HepG2 (cell line): ENCODE data around the gene AUH. TPM values are rescaled to one million over a fixed set of nuclear protein-coding genes. Genes with fewer than 3 reads are reported as not detected.

Experiments
- AFF4 ChIP-seq: sonication (generic); formaldehyde crosslinking; IDR thresholded peaks from 2 replicates; pipeline ENCODE4 v1.4.0; 2020; ENCODE audit warnings: missing genetic modification reagents
- CHCHD3 ChIP-seq: sonication (generic); formaldehyde crosslinking; IDR thresholded peaks from 2 replicates; pipeline ENCODE4 v1.8.0; 2022; ENCODE audit warnings: mild to moderate bottlenecking, missing genetic modification reagents, moderate library complexity
- FOSL1 ChIP-seq: sonication (generic); formaldehyde crosslinking; IDR thresholded peaks from 2 replicates; pipeline ENCODE4 v1.9.0; 2021; ENCODE audit warnings: missing genetic modification reagents, borderline replicate concordance
- HOXA9 ChIP-seq: sonication (generic); formaldehyde crosslinking; IDR thresholded peaks from 2 replicates; pipeline ENCODE4 v1.8.1; 2022; ENCODE audit warnings: missing genetic modification reagents, mild to moderate bottlenecking, moderate library complexity, borderline replicate concordance
- IKZF4 ChIP-seq: sonication (generic); formaldehyde crosslinking; IDR thresholded peaks from 2 replicates; pipeline ENCODE4 v1.5.1; 2020; ENCODE audit warnings: borderline replicate concordance, mild to moderate bottlenecking, low read depth, missing genetic modification reagents; ENCODE audit errors: not compliant biosample characterization
- PAX8 ChIP-seq: sonication (generic); formaldehyde crosslinking; IDR thresholded peaks from 2 replicates; pipeline ENCODE4 v1.8.0; 2022; ENCODE audit warnings: mild to moderate bottlenecking, missing genetic modification reagents, borderline replicate concordance
- PHB2 ChIP-seq: fragments of 450-650 bp; IDR thresholded peaks from 2 replicates; pipeline ENCODE4 v1.6.1; 2018; ENCODE audit not compliant: partially characterized antibody
- SNAPC2 ChIP-seq: sonication (generic); formaldehyde crosslinking; IDR thresholded peaks from 2 replicates; pipeline ENCODE4 v1.8.1; 2022; ENCODE audit warnings: mild to moderate bottlenecking, missing genetic modification reagents
- SP4 ChIP-seq: sonication (generic); formaldehyde crosslinking; IDR thresholded peaks from 2 replicates; pipeline ENCODE4 v1.8.1; 2023; ENCODE audit warnings: mild to moderate bottlenecking, missing genetic modification reagents
- TBX2 ChIP-seq: sonication (generic); formaldehyde crosslinking; IDR thresholded peaks from 2 replicates; pipeline ENCODE4 v1.5.0; 2020; ENCODE audit warnings: missing genetic modification reagents, mild to moderate bottlenecking, borderline replicate concordance
- THAP9 ChIP-seq: sonication (generic); formaldehyde crosslinking; IDR thresholded peaks from 2 replicates; pipeline ENCODE4; 2020; ENCODE audit warnings: missing genetic modification reagents, mild to moderate bottlenecking, borderline replicate concordance
- U2AF1 ChIP-seq: fragments of 200-400 bp; formaldehyde crosslinking; optimal IDR thresholded peaks from 2 replicates; pipeline ENCODE3; 2017; ENCODE audit warnings: mild to moderate bottlenecking, low read depth, low read length
- YEATS2 ChIP-seq: sonication (generic); formaldehyde crosslinking; IDR thresholded peaks from 2 replicates; pipeline ENCODE4 v1.4.0; 2020; ENCODE audit warnings: missing genetic modification reagents, borderline replicate concordance
- ZC3H4 ChIP-seq: sonication (generic); formaldehyde crosslinking; IDR thresholded peaks from 2 replicates; pipeline ENCODE4 v1.4.0; 2020; ENCODE audit warnings: missing genetic modification reagents, borderline replicate concordance
- ZFY ChIP-seq: sonication (generic); formaldehyde crosslinking; IDR thresholded peaks from 2 replicates; pipeline ENCODE4 v1.4.0; 2020; ENCODE audit warnings: missing genetic modification reagents
- ZMYM4 ChIP-seq: sonication (generic); formaldehyde crosslinking; IDR thresholded peaks from 2 replicates; pipeline ENCODE4 v1.8.1; 2023; ENCODE audit warnings: mild to moderate bottlenecking, missing genetic modification reagents
- ZNF10 ChIP-seq: sonication (generic); formaldehyde crosslinking; IDR thresholded peaks from 2 replicates; pipeline ENCODE4 v1.4.0; 2020; ENCODE audit warnings: mild to moderate bottlenecking, low read depth, missing genetic modification reagents, borderline replicate concordance
- ZNF281 ChIP-seq: sonication (generic); formaldehyde crosslinking; IDR thresholded peaks from 2 replicates; pipeline ENCODE4 v1.4.0; 2020; ENCODE audit warnings: missing genetic modification reagents, borderline replicate concordance
- ZNF572 ChIP-seq: sonication (generic); formaldehyde crosslinking; IDR thresholded peaks from 2 replicates; pipeline ENCODE4 v1.5.1; 2020; ENCODE audit warnings: mild to moderate bottlenecking, missing genetic modification reagents
- ZNF576 ChIP-seq: sonication (generic); formaldehyde crosslinking; IDR thresholded peaks from 2 replicates; pipeline ENCODE4 v1.4.0; 2020; ENCODE audit warnings: mild to moderate bottlenecking, missing genetic modification reagents
- ZNF724P ChIP-seq: sonication (generic); formaldehyde crosslinking; IDR thresholded peaks from 2 replicates; pipeline ENCODE4 v1.8.0; 2022; ENCODE audit warnings: missing genetic modification reagents, borderline replicate concordance
- ZNF850 ChIP-seq: sonication (generic); formaldehyde crosslinking; conservative IDR thresholded peaks from 2 replicates; pipeline ENCODE4 v1.9.0; 2021; ENCODE audit warnings: mild to moderate bottlenecking, missing genetic modification reagents
- polyA plus RNA-seq, 8 experiments: library from polyadenylated mRNA; depleted of rRNA in 3 of 8; stranded (reverse) in 7 of 8; unstranded in 1 of 8; fragments of >200 nt; fragmentation: Illumina TruSeq in 4 of 8; extraction: Trizol in 4 of 8; gene quantifications; 2 replicates each; pipeline versions ENCODE4 v1.2.1 to v1.2.3, GENCODE V29; 2011 to 2016; ENCODE audit warnings: low read depth in 4 of 8, missing spikeins in 1 of 8, mixed read lengths in 1 of 8; ENCODE audit not compliant: insufficient read depth in 1 of 8
- total RNA-seq, 5 experiments: library from RNA; depleted of rRNA; stranded (reverse); fragments of >200 nt; fragmentation: Illumina TruSeq; extraction: Trizol; gene quantifications; 2 replicates each; pipeline ENCODE4 v1.2.3, GENCODE V29; 2016; ENCODE audit warnings: low read depth in 1 of 5

Gene AUH
- total and polyA plus RNA-seq, 2 of the 13 experiments (the other 11 are each of a cell fraction or from before 2014, with no cell fraction given): 25.8 to 31.9 TPM

GRCh38 chr9:91211919-91212318, 149.8 kb downstream of the AUH start (continued):
- TF ChIP-seq TBX2 (CRISPR knock-in tag) (no peak), YEATS2 (no peak), ZNF724P (CRISPR knock-in tag) (no peak), THAP9 (CRISPR knock-in tag) (no peak), HOXA9 (CRISPR knock-in tag) (no peak), U2AF1 (no peak), PAX8 (no peak), ZNF576 (CRISPR knock-in tag) (no peak), IKZF4 (CRISPR knock-in tag) (no peak), ZNF572 (CRISPR knock-in tag) (no peak), ZNF281 (CRISPR knock-in tag) (no peak), CHCHD3 (CRISPR knock-in tag) (no peak), SNAPC2 (no peak), PHB2 (no peak), ZFY (CRISPR knock-in tag) (no peak), ZMYM4 (CRISPR knock-in tag) (no peak), SP4 (no peak), ZC3H4 (CRISPR knock-in tag) (no peak), ZNF10 (no peak), ZNF850 (no peak), FOSL1 (CRISPR knock-in tag) (no peak), AFF4 (no peak)
